ENCODE data around the gene CSF3R. TPM values are rescaled to one million over a fixed set of nuclear protein-coding genes. Genes with fewer than 3 reads are reported as not detected.
"Not testable (repeated sequence)": the region's sequence is repeated elsewhere in the genome, so short reads cannot be mapped to it uniquely, and the experiment has no call there.

The CSF3R gene
- total RNA-seq, 2 donors from 2014 or later: 0.90 TPM; not detected in 1

GRCh38 chr1:36520056-36520455 is 37.3 kb upstream of the CSF3R start:
- Mint-ChIP-seq H3K27ac (no peak overlapping the region), H3K36me3 (ENCODE audit: low read depth) (no peaks in the 10 kb centered on the region), H3K27me3 (no peaks in the 10 kb centered on the region), H3K4me3 (no peak overlapping the region), H3K4me1 (peaks cover 14% of the 10 kb centered on the region), H3K9me3 (no peaks in the 10 kb centered on the region)
- no peak for ATAC-seq (replicated peaks)

- ATAC-seq (replicated peaks): no peak
- no peaks in the 10 kb centered on the region for H3K27me3 Mint-ChIP-seq
- H3K27ac Mint-ChIP-seq: no peak overlapping the region
Measured at GRCh38 chr1:36517011-36517771, 34.5 kb upstream of the CSF3R start.

GRCh38 chr1:36516372-36517010 is 33.8 kb upstream of the CSF3R start:
- H3K27me3 Mint-ChIP-seq: no peaks in the 10 kb centered on the region
- no peaks in the 10 kb centered on the region for H3K4me1 Mint-ChIP-seq
- no peak overlapping the region for H3K27ac Mint-ChIP-seq
- ATAC-seq (replicated peaks): peak; percentile 68
- H3K36me3 Mint-ChIP-seq (ENCODE audit: low read depth): no peaks in the 10 kb centered on the region
- H3K4me3 Mint-ChIP-seq: no peak overlapping the region
- H3K9me3 Mint-ChIP-seq: no peaks in the 10 kb centered on the region

More at GRCh38 chr1:36517011-36517771, 34.5 kb upstream of the CSF3R start:
- no peaks in the 10 kb centered on the region for H3K4me1 Mint-ChIP-seq
- H3K9me3 Mint-ChIP-seq: no peaks in the 10 kb centered on the region
- H3K36me3 Mint-ChIP-seq (ENCODE audit: low read depth): no peaks in the 10 kb centered on the region
- H3K4me3 Mint-ChIP-seq: no peak overlapping the region

- H3K9me3 Mint-ChIP-seq: no peaks in the 10 kb centered on the region
- H3K27ac Mint-ChIP-seq: no peak overlapping the region
- no peaks in the 10 kb centered on the region for H3K4me1 Mint-ChIP-seq
- no peaks in the 10 kb centered on the region for H3K36me3 Mint-ChIP-seq (ENCODE audit: low read depth)
- ATAC-seq (replicated peaks): no peak
- H3K4me3 Mint-ChIP-seq: no peak overlapping the region
- H3K27me3 Mint-ChIP-seq: no peaks in the 10 kb centered on the region
Measured at GRCh38 chr1:36515315-36516138, 32.8 kb upstream of the CSF3R start.

- Mint-ChIP-seq H3K9me3 (no peaks in the 10 kb centered on the region), H3K27me3 (peaks cover 6% of the 10 kb centered on the region), H3K4me1 (no peaks in the 10 kb centered on the region), H3K27ac (no peak overlapping the region), H3K36me3 (ENCODE audit: low read depth) (no peaks in the 10 kb centered on the region), H3K4me3 (no peak overlapping the region)
- ATAC-seq (replicated peaks): no peak
Measured at GRCh38 chr1:36514501-36514900, 31.8 kb upstream of the CSF3R start.

- peaks cover 6% of the 10 kb centered on the region for H3K27me3 Mint-ChIP-seq
- H3K4me3 Mint-ChIP-seq: no peak overlapping the region
- H3K4me1 Mint-ChIP-seq: no peaks in the 10 kb centered on the region
- ATAC-seq (replicated peaks): no peak
- no peaks in the 10 kb centered on the region for H3K9me3 Mint-ChIP-seq
- no peak overlapping the region for H3K27ac Mint-ChIP-seq
- H3K36me3 Mint-ChIP-seq (ENCODE audit: low read depth): no peaks in the 10 kb centered on the region
Measured at GRCh38 chr1:36513676-36514473, 31.2 kb upstream of the CSF3R start.

GRCh38 chr1:36512842-36513241 is 30.1 kb upstream of the CSF3R start:
- H3K9me3 Mint-ChIP-seq: no peaks in the 10 kb centered on the region
- no peak overlapping the region for H3K4me3 Mint-ChIP-seq
- H3K27me3 Mint-ChIP-seq: peaks cover 10% of the 10 kb centered on the region
- no peaks in the 10 kb centered on the region for H3K36me3 Mint-ChIP-seq (ENCODE audit: low read depth)
- no peak overlapping the region for H3K27ac Mint-ChIP-seq
- no peak for ATAC-seq (replicated peaks)
- H3K4me1 Mint-ChIP-seq: no peaks in the 10 kb centered on the region

GRCh38 chr1:36511804-36512798 is 29.4 kb upstream of the CSF3R start:
- Mint-ChIP-seq H3K27me3 (peaks cover 16% of the 10 kb centered on the region), H3K4me3 (no peak overlapping the region), H3K36me3 (ENCODE audit: low read depth) (no peaks in the 10 kb centered on the region), H3K27ac (no peak overlapping the region), H3K9me3 (no peaks in the 10 kb centered on the region), H3K4me1 (no peaks in the 10 kb centered on the region)
- ATAC-seq (replicated peaks): no peak

GRCh38 chr1:36511220-36511619 is 28.5 kb upstream of the CSF3R start:
- not testable (repeated sequence) for H3K4me3 Mint-ChIP-seq; H3K4me1 Mint-ChIP-seq; ATAC-seq (replicated peaks); H3K9me3 Mint-ChIP-seq; H3K27ac Mint-ChIP-seq; H3K36me3 Mint-ChIP-seq (ENCODE audit: low read depth)
- peaks cover 22% of the 10 kb centered on the region for H3K27me3 Mint-ChIP-seq

- Mint-ChIP-seq H3K9me3 (no peaks in the 10 kb centered on the region), H3K27me3 (peaks cover 24% of the 10 kb centered on the region), H3K4me3 (no peak overlapping the region), H3K4me1 (no peaks in the 10 kb centered on the region), H3K27ac (no peak overlapping the region), H3K36me3 (ENCODE audit: low read depth) (no peaks in the 10 kb centered on the region)
- no peak for ATAC-seq (replicated peaks)
Measured at GRCh38 chr1:36510418-36510817, 27.7 kb upstream of the CSF3R start.

- H3K36me3 Mint-ChIP-seq (ENCODE audit: low read depth): no peaks in the 10 kb centered on the region
- ATAC-seq (replicated peaks): no peak
- no peaks in the 10 kb centered on the region for H3K9me3 Mint-ChIP-seq
- no peaks in the 10 kb centered on the region for H3K4me1 Mint-ChIP-seq
- no peak overlapping the region for H3K27ac Mint-ChIP-seq
- H3K27me3 Mint-ChIP-seq: peaks cover 30% of the 10 kb centered on the region
- no peak overlapping the region for H3K4me3 Mint-ChIP-seq
Measured at GRCh38 chr1:36508257-36508656, 25.5 kb upstream of the CSF3R start.

- H3K4me1 Mint-ChIP-seq: no peaks in the 10 kb centered on the region
- no peaks in the 10 kb centered on the region for H3K9me3 Mint-ChIP-seq
- H3K27ac Mint-ChIP-seq: no peak overlapping the region
- no peaks in the 10 kb centered on the region for H3K36me3 Mint-ChIP-seq (ENCODE audit: low read depth)
- no peak for ATAC-seq (replicated peaks)
- H3K27me3 Mint-ChIP-seq: peaks cover 36% of the 10 kb centered on the region
- H3K4me3 Mint-ChIP-seq: no peak overlapping the region
Measured at GRCh38 chr1:36506276-36506920, 23.7 kb upstream of the CSF3R start.

- Mint-ChIP-seq H3K4me3 (no peak overlapping the region), H3K27me3 (peaks cover 30% of the 10 kb centered on the region), H3K9me3 (no peaks in the 10 kb centered on the region), H3K36me3 (ENCODE audit: low read depth) (no peaks in the 10 kb centered on the region), H3K27ac (no peak overlapping the region), H3K4me1 (no peaks in the 10 kb centered on the region)
- no peak for ATAC-seq (replicated peaks)
Measured at GRCh38 chr1:36503733-36504132, 21.0 kb upstream of the CSF3R start.

Measured in activated T-helper 17 cell treated with anti-CD3 and anti-CD28 coated beads, Interleukin-2, amount 50 U/mL, for 72 hours (primary cell).